Heart right ventricle (tissue), 16 donors: ENCODE measurements around the gene STAT6. TPM values are rescaled to one million over a fixed set of nuclear protein-coding genes. Genes with fewer than 3 reads are reported as not detected.

Experiments used
- ATAC-seq, 8 donors: fragments of 200-7000 bp; cut with Tn5 transposase; one replicate each; pipeline ENCODE4 v1.9.1; 2020; ENCODE audit warnings: mild to moderate bottlenecking in 8 of 8, moderate library complexity in 8 of 8, moderate number of reproducible peaks in 1 of 8
- DNase-seq, 2 donors: peaks; one replicate each; pipeline ENCODE4 v3.0.0-alpha.2; 2020
- H3K27ac ChIP-seq, 10 donors: fragments of 200-600 bp; sonication (generic) in 2 of 10; one replicate each; pipeline versions ENCODE4 v1.5.0 to v1.8.0; 2020 to 2022; ENCODE audit warnings: mild to moderate bottlenecking in 3 of 10
- H3K27me3 ChIP-seq, 7 donors: fragments of 200-600 bp; one replicate each; pipeline ENCODE4 v1.8.0; 2021 to 2022; ENCODE audit warnings: mild to moderate bottlenecking in 2 of 7
- H3K36me3 ChIP-seq, 9 donors: fragments of 200-600 bp; sonication (generic) in 1 of 9; one replicate each; pipeline versions ENCODE4 v1.5.0 to v1.8.0; 2020 to 2022; ENCODE audit warnings: mild to moderate bottlenecking in 2 of 9
- H3K4me1 ChIP-seq, 9 donors: fragments of 200-600 bp; sonication (generic) in 1 of 9; one replicate each; pipeline versions ENCODE4 v1.5.0 to v1.8.0; 2020 to 2022; ENCODE audit warnings: mild to moderate bottlenecking in 4 of 9
- H3K4me3 ChIP-seq, 10 donors: fragments of 200-600 bp; sonication (generic) in 2 of 10; one replicate each; pipeline versions ENCODE4 v1.5.0 to v1.8.0; 2020 to 2022; ENCODE audit warnings: mild to moderate bottlenecking in 7 of 10, moderate library complexity in 2 of 10
- H3K9me3 ChIP-seq, 11 donors: fragments of 200-600 bp in 10 of 11; sonication (generic) in 2 of 11; one replicate each; pipeline versions ENCODE4 v1.5.0 to v1.8.0; 2013 to 2022; ENCODE audit warnings: mild to moderate bottlenecking in 2 of 11, control low read depth in 1 of 11, moderate library complexity in 1 of 11
- WGBS, 2 donors: extraction: QIAGEN DNeasy Blood & Tissue Kit; methylation state at CpG; one replicate each; pipeline ENCODE4 v1.1.7; 2013; ENCODE audit warnings: inconsistent platforms in 1 of 2; 5-methylcytosine and 5-hydroxymethylcytosine counted together
- intact Hi-C, 10 donors: fragments of 100-400 bp; cut with DNase I; formaldehyde crosslinking; loops; one replicate each; pipeline versions ENCODE4 v1.11.1 to v1.14.2; 2022
- polyA plus RNA-seq, 2 donors: library from polyadenylated mRNA; stranded (reverse); fragments of 200-250 nt; gene quantifications; one replicate each; pipeline ENCODE4 v1.2.3, GENCODE V29; 2013
- total RNA-seq, 10 donors: library from RNA; stranded (reverse); fragmentation: NEBNext Ultra II Directional in 3 of 10; extraction: Animal tissue kit (Norgen Biotek cat#: 25700) in 3 of 10; gene quantifications; one replicate each; pipeline versions ENCODE4 v1.2.1 to v1.2.4, GENCODE V29; 2021 to 2023
- TF ChIP-seq, protein P1 (sequence below), 9 donors: fragments of 200-600 bp; sonication (generic) in 2 of 9; IDR thresholded peaks; one replicate each; pipeline versions ENCODE4 v1.5.0 to v1.8.0; 2021 to 2022; ENCODE audit warnings: antibody characterized with exemption in 9 of 9, mild to moderate bottlenecking in 5 of 9, moderate library complexity in 1 of 9
- donor health status: Arrhythmogenic right ventricular cardiomyopathy.
- donor health status: ischemic (EF 13 %, LVEDD 7.1; RV severe dilation, severe dysfunction).
- donor health status: healthy with polysubstance abuse.
- donor health status: DM: no; HTN: yes; CAD: no.
- donor health status: DM: no; HTN: no; CAD: no.
- donor health status: ischemic (EF 25% LVEDD 6.9; RV normal size, moderate dysfunction).
- donor health status: ischemic (EF 25% LVEDD 5.7; RV mildly dilated, moderate dysfunction).
- donor health status: healthy.
- donor health status: DM: yes; HTN: yes; CAD: no.
- donor health status: Ischemic cardiomyopathy.
- donor health status: ischemic (EF 35%, LVEDD 5.7; RV mildly dilated, moderate dysfunction).
- donor health status: nonischemic (EF 11% LVEDD 7.7; RV severe dilation, severe dysfunction).
- donor health status: DM: yes; HTN: yes; CAD: no.
- donor health status: PGD.
- donor health status: ischemic (EF 29% LVEDD 5.4; RV normal size, mild dysfunction).
- donor health status: nonischemic (EF 23%, LVEDD 6.1; RV moderate dilation, normal function).

Gene STAT6
- total and polyA plus RNA-seq, 12 donors: 23.3 to 77.8 (median 38.0) TPM

GRCh38 chr12:57098546-57098945 lies 12.6 kb downstream of the STAT6 start:
- no peak for ATAC-seq
- 76 to 79% methylated on average over 1 of the region's 1 CpG for WGBS, 2 donors
- Histone ChIP-seq H3K27me3 (no peaks in the 10 kb centered on the region), H3K27ac (no peak overlapping the region), H3K9me3 (no peaks in the 10 kb centered on the region), H3K36me3 (peaks cover 0 to 95% (median 39%) of the 10 kb centered on the region in 9 donors), H3K4me1 (peaks cover 0 to 23% (median 7%) of the 10 kb centered on the region in 9 donors), H3K4me3 (no peak overlapping the region)
- DNase-seq: no peak
- intact Hi-C loops: no loop called here
- TF ChIP-seq, protein P1, sequence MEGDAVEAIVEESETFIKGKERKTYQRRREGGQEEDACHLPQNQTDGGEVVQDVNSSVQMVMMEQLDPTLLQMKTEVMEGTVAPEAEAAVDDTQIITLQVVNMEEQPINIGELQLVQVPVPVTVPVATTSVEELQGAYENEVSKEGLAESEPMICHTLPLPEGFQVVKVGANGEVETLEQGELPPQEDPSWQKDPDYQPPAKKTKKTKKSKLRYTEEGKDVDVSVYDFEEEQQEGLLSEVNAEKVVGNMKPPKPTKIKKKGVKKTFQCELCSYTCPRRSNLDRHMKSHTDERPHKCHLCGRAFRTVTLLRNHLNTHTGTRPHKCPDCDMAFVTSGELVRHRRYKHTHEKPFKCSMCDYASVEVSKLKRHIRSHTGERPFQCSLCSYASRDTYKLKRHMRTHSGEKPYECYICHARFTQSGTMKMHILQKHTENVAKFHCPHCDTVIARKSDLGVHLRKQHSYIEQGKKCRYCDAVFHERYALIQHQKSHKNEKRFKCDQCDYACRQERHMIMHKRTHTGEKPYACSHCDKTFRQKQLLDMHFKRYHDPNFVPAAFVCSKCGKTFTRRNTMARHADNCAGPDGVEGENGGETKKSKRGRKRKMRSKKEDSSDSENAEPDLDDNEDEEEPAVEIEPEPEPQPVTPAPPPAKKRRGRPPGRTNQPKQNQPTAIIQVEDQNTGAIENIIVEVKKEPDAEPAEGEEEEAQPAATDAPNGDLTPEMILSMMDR (IDR thresholded peaks at IDR 0.05): no peak

DNA sequence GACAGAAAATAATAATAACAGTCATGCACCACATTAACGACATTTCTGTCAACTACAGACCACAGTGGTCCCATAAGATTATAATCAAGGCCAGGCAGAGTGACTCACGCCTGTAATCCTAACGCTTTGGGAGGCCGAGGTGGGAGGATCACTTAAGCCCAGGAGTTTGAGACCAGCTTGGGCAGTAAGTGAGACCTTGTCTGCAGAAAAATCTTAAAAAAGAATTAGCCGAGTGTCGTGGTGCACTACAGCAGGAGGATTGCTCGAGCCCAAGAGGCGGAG lies 13.7 kb downstream of the STAT6 start:
- DNase-seq (no peak), ATAC-seq (no peak)
- Histone ChIP-seq H3K27me3 (no peaks in the 10 kb centered on the region), H3K36me3 (peaks cover 0 to 96% (median 44%) of the 10 kb centered on the region in 9 donors), H3K4me1 (peaks cover 4 to 34% (median 17%) of the 10 kb centered on the region in 9 donors), H3K27ac (no peak overlapping the region), H3K4me3 (no peak overlapping the region), H3K9me3 (no peaks in the 10 kb centered on the region)
- TF ChIP-seq, protein P1 (IDR thresholded peaks at IDR 0.05): no peak
- WGBS, 2 donors: 91 to 93% methylated on average over 8 of the region's 8 CpGs
- intact Hi-C loops: no loop called here

DNA sequence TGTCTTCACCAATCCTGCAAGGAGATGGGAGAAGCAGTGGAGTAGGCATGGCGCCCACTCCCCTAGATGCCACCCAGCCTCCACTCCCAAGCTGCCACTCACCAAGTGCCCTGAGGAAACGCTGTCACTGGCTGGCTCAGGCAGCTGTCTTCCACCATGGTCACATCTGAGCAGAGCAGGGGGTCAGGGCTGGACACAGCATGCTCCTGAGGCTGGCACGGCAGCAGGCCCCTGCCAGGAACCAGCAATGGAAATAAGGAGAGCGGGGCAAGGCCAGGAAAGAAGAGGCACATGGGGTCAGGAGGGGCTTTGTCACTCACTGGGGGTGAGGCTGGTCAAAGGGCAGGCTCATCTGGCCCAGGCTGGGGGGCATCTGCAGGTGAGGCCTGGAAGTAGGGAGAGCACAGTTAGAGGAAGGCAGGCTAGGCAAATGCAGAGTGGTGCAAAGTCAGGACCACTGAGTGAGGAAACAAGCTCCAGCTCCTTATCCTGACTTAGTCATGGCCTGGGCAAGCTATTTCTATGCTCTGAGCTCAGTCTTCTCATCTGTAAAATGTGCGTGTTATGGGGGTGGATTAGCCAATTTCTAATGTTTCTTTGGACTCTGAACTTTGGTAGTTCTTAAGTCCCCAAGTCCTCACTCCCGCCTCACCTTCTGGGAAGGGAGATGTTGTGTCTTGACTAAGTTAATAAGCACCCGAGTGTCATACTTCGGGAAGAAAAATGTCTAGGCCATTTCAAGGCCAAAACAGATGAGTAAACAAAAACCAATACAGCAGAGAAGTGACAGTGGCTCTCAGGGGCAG lies 14.2 kb downstream of the STAT6 start:
- intact Hi-C loops: no loop called here
- DNase-seq (no peak), ATAC-seq (no peak)
- Histone ChIP-seq H3K27me3 (no peaks in the 10 kb centered on the region), H3K4me3 (no peak overlapping the region), H3K36me3 (peaks cover 0 to 96% (median 50%) of the 10 kb centered on the region in 9 donors), H3K27ac (no peak overlapping the region), H3K4me1 (peaks cover 4 to 39% (median 23%) of the 10 kb centered on the region in 9 donors), H3K9me3 (no peaks in the 10 kb centered on the region)
- TF ChIP-seq, protein P1 (IDR thresholded peaks at IDR 0.05): no peak
- 86 to 95% methylated on average over 8 of the region's 8 CpGs for WGBS, 2 donors

DNA sequence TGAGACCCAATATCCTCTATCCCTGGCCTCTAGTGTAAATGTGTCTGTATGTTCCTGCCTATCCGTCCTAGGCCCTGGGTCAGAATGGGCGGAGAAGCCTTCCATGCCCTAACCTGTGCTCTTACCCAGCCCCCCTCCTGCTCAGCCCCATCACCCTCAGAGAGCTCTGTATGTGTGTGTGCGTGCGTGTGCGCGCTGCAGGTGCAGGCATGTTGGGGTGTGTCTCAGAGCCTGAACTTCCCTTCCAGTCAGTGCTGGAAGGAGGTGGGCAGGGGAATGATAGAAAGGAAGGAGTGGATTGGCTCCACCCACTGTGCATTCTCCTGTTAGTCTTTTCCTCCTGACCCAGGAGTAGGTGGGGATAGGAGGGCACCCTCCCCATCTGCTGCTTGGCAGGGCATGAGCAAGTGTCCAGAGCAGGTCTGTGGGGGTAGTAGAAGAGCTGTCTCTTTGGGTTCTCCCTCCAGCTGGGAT lies 15.0 kb downstream of the STAT6 start:
- TF ChIP-seq, protein P1 (IDR thresholded peaks at IDR 0.05): no peak
- intact Hi-C loops: no loop called here
- ATAC-seq (no peak), DNase-seq (no peak)
- H3K36me3 ChIP-seq: peaks cover 0 to 96% (median 50%) of the 10 kb centered on the region in 9 donors
- H3K9me3 ChIP-seq: no peaks in the 10 kb centered on the region
- no peak overlapping the region for H3K4me3 ChIP-seq
- peaks cover 7 to 46% (median 31%) of the 10 kb centered on the region in 9 donors for H3K4me1 ChIP-seq
- no peaks in the 10 kb centered on the region for H3K27me3 ChIP-seq
- H3K27ac ChIP-seq: no peak overlapping the region
- WGBS, 2 donors: 82 to 83% methylated on average over 6 of the region's 6 CpGs
